Spleen (tissue), 7 donors: Measurements from ENCODE around the gene RPS6KA2.

Source experiments
- CTCF ChIP-seq, 11 experiments: fragments of 200-600 bp in 7 of 11; fragments of 450-650 bp in 4 of 11; sonication (generic) in 4 of 11; IDR thresholded peaks in 8 of 11; conservative IDR thresholded peaks in 3 of 11; 1 replicate in 7 of 11; 2 replicates in 4 of 11; pipeline versions ENCODE4 v1.4.0 to v1.8.0; 2016 to 2021; ENCODE audit warnings: antibody characterized with exemption in 11 of 11, inconsistent platforms in 4 of 11, mild to moderate bottlenecking in 1 of 11
- POLR2AphosphoS5 ChIP-seq, 3 donors: sonication (generic); formaldehyde crosslinking; IDR thresholded peaks; one replicate each; pipeline ENCODE4 v1.5.1; 2017; ENCODE audit warnings: antibody characterized with exemption in 3 of 3
- donor health status: DM: no; HTN: no; CAD: no; lungs with moderate emphysema.
- donor health status: DM: no; HTN: no; CAD: no.
- donor health status: DM: no; HTN: no; CAD: no.

- TF ChIP-seq CTCF (IDR thresholded peaks at IDR 0.05 in 8 of 11, conservative IDR thresholded peaks at IDR 0.05 in 3 of 11) (no peak), POLR2AphosphoS5 (IDR thresholded peaks at IDR 0.05) (no peak)
These were observed 220.9 kb downstream of the RPS6KA2 start for GRCh38 chr6:166406197-166406596.
